ENCODE measurements around the gene GCAT.

GCAT gene

DNA sequence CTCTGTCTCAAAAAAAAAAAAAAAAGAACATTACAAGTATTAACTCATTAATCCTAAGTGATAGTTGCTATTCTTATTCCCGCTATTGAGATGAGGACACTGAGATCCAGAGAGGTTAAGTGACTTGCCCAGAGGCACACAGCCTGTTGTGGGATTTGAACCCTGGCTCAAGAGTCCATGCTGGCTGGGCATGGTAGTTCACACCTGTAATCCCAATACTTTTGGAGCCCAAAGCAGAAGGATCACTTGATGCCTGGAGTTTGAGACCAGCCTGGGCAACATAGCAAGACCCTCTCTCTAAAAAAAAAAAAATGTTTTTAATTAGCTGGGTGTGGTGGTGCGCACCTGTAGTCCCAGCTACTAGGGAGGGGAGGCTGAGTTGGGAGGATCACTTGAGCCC is 4.1 kb downstream of the GCAT start:
- DNase-seq, result no peak

DNA sequence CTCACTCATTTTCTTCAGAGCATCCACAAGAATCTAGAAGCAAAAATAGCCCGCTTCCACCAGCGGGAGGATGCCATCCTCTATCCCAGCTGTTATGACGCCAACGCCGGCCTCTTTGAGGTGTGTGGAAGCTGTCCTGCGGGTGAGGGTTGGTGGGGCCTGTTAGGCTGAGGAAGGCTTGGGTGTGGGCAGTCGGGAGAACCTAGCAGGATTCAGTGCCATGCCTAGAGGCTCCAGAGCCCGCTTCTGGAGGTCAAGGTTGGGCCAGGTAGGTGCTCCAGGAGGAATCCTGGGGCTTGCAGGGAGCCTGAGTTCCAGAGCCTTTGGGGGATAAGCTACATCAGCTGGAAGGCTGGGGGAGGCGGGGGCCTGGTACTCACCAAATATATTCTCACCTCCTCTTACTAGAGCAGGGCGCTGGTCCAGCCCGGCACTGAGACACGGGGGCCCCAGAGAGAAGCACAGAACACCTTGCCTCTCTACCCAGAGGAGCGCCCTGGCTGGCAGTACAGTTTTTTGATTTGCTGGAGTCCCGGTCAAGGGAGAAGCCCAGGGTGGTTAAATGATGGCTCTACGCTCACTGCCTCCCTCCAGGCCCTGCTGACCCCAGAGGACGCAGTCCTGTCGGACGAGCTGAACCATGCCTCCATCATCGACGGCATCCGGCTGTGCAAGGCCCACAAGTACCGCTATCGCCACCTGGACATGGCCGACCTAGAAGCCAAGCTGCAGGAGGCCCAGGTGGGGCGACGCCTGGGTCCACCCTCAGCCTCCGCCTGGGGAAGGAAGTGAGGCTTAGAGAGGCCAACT is 5.3 kb downstream of the GCAT start:
- DNase-seq, result no peak

DNA sequence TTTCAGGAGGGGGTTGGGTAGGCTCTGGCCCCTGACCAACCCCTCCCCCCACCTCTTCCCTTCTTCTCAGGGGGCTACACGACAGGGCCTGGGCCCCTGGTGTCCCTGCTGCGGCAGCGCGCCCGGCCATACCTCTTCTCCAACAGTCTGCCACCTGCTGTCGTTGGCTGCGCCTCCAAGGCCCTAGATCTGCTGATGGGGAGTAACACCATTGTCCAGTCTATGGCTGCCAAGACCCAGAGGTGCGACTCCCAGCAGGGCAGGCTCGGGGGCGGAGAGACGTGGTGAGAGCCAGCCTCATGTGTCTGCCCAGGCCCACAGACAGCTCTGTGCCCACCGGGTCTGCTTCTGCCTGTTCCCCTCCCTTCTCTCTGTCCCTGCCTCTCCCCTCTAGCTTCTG is 7.9 kb downstream of the GCAT start:
- no peak for DNase-seq

DNA sequence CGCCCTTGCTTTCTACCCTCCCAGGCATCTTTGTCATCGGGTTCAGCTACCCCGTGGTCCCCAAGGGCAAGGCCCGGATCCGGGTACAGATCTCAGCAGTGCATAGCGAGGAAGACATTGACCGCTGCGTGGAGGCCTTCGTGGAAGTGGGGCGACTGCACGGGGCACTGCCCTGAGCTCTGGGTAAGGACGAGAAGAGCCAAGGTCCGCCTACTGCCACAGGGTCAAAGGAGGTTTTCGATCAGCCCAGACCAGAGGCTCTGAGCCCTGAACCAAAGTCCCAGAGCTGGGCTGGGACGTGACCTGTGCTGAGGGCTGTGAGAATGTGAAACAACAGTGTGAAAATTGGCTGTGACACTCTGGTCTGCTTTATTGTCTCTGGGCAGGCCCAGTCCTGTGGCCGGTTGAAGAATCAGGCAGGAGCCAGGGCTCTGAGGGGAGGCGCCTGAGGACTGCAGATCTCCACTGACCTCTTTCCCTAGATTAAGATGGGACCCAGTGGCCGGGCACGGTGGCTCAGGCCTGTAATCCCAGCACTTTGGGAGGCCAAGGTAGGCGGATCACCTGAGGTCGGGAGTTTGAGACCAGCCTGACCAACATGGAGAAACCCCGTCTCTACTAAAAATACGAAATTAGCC is 8.9 kb downstream of the GCAT start:
- no peak for DNase-seq

DNA sequence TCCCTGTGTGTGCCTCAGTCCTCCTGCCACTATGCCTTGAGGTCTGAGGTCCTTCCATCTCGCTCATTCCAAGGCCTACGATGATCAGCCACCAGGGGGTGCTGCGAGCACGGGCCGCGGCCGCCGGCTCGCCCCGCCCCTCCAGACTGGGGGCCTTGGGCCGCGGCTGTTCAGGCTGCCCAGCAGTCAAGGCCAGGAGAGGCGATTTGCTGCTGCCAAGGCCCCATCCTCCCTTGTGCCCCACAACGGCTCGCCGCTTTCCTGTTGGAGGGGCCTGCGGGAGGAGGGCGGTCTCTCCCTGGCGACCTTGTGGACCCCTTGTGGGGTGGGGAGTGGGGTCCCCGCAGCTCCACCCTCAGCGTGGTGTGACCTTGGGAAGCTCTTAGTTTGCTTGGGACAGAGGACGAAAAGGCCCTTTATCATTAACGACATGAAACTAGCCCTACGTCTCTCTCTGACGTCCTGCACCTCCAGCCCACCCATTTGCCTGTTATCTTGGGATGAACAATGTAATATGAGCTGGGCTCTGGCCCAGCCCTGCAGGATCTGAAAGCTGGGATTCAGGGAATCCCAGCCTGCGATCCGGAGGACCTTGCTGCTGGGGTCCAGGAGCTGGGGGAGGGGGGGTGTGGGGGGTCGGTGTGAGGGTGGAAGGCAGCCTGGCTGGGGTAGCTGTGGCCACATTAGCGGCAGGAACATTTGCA is 10.1 kb downstream of the GCAT start:
- peak; percentile 60 for DNase-seq

DNA sequence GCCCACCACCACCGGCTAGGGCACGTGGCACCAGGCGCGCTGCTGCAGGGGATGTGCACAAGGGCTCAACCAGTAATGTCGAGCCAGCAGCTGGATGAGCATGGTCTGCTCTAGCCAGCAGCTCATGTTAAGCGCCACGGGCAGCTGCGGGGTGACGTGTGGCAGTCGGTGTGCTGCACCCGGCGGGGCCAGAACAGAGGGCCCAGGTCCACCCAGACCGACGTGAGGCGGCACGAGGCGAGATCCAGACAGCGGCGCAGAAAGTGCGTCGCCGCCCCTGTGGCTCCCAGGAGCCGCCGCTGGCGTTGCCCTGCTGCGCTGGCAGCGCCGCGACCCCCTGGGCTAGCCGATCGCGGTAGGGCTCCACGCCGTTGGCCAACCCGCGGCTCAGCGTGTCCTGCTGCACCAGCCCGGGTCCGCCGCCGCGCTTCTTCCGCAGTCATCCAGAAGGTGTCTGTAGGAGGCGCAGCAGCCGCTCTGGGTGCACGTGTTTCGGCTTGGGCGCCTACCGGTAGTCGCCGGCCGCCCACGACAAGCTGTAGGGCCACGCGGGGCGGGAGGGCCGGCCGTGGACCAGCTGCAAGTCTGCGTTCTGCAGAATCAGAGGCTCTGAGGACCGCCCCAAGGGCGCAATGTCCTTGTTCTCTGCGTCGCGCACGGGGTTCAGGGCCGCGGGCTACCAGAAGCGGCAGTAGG is 10.8 kb downstream of the GCAT start:
- DNase-seq, result peak; percentile 72

DNA sequence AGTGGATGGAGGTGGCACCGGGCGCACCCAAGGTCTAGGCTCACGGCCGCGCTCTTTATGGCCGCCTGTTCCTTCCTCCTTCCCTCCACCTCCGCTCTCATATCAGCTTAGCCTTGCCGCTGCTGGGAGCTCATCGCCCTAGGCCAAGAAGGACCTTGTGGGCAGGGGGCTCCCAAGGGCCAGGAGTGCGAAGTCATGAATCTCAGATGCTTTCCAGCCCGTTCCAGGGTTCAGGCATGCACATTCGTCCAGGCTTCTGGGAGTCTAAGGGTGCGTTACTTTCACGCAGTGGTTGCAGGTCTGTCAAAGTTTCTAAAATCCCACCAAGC is 11.3 kb downstream of the GCAT start:
- no peak for DNase-seq

DNA sequence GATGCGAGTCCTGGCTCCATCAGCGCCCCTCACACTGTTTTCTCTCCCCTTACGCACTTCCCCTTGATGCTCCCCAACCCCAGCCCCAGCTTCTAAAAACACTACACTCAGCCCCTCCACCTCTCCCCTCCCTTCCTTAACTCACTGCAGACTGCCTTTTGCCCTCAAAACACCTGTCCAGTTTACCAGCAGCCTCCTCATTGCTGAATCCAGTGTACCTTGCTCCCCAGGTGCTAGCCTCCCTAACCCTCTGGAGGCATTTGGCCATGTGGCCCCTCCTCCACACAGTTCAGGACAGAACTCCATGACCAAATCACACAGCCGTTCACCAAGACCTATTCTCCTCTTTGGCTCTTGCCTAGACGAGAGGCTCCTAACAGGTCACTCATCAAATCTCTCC is 12.6 kb downstream of the GCAT start:
- DNase-seq, result no peak

DNA sequence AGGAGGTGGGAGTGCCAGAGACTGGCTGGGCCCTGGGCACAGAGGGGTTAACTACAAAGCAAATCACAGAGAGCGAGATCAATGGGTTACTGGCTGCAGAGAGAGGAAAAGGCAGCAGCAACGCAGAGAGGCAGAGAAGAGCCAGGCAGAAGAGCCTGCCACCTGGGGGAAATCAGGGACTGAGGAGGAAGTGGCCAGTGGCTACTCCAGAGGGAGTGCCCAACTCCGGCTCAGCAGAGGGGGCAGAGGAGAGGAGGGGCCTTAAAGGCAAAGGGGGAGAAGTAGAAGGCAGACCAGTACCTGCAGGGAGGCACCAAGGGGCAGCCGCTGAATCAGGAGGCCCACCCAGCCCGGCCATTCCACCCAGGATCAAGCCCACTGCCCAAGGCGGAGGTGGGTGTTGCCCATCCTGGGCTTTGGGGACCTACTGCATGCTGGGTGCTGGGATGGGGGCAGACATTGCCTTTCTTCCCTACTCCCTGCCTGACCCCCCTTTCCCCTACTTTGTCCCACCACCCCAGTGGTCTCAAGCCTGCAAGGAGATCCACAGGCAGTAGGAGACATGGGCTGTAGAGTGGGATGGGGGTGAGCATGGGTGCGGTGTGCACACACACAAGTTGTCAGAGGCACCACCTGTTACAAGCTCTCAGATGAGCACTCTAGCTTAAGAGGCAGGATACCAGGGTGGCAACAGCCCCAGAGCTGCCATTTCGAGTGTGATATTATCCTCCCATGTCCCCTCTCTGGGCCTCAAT is 14.5 kb downstream of the GCAT start:
- DNase-seq, result no peak

DNA sequence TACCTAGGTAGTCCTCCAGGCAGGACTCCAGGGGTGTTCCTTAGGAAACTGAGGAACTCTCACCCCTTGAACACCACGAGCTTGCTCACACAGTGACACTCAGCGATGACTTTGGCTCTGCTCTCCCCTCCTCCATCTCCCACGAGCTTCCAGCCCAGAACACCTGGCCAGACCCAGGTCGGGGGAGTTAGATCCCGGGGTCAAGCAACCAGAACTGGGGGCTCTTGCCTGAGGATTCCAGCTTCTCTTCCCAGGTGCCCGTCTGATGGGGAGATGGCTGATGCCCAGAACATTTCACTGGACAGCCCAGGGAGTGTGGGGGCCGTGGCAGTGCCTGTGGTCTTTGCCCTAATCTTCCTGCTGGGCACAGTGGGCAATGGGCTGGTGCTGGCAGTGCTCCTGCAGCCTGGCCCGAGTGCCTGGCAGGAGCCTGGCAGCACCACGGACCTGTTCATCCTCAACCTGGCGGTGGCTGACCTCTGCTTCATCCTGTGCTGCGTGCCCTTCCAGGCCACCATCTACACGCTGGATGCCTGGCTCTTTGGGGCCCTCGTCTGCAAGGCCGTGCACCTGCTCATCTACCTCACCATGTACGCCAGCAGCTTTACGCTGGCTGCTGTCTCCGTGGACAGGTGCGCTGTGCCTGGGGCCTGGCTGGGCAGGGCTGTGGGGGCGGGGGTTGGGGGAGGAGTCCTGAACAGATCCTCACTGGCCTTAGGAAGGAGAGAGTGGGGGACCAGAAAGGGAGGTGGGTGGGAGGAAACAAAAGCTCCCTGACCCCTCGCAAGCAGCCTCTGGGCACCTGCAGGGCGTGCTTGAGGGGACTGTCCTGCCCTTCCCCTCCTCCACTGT is 15.6 kb downstream of the GCAT start, which contains the start of gene GALR3:
TSS of gene GALR3 (plus strand) at position 249 of the 852 bp plus-strand sequence. CDS start at position 274, 25 bp downstream.
- DNase-seq, result peak; percentile 23

DNA sequence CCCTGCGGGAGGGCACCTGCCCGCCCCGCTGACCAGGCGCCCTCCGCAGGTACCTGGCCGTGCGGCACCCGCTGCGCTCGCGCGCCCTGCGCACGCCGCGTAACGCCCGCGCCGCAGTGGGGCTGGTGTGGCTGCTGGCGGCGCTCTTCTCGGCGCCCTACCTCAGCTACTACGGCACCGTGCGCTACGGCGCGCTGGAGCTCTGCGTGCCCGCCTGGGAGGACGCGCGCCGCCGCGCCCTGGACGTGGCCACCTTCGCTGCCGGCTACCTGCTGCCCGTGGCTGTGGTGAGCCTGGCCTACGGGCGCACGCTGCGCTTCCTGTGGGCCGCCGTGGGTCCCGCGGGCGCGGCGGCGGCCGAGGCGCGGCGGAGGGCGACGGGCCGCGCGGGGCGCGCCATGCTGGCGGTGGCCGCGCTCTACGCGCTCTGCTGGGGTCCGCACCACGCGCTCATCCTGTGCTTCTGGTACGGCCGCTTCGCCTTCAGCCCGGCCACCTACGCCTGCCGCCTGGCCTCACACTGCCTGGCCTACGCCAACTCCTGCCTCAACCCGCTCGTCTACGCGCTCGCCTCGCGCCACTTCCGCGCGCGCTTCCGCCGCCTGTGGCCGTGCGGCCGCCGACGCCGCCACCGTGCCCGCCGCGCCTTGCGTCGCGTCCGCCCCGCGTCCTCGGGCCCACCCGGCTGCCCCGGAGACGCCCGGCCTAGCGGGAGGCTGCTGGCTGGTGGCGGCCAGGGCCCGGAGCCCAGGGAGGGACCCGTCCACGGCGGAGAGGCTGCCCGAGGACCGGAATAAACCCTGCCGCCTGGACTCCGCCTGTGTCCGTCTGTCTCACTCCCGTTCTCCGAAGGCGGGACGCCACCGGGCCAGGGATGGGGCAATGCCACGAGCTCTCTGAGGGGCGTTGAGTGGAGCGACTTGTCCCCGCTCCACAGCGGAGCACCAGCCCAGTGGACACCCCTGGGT is 17.2 kb downstream of the GCAT start:
- no peak for DNase-seq

DNA sequence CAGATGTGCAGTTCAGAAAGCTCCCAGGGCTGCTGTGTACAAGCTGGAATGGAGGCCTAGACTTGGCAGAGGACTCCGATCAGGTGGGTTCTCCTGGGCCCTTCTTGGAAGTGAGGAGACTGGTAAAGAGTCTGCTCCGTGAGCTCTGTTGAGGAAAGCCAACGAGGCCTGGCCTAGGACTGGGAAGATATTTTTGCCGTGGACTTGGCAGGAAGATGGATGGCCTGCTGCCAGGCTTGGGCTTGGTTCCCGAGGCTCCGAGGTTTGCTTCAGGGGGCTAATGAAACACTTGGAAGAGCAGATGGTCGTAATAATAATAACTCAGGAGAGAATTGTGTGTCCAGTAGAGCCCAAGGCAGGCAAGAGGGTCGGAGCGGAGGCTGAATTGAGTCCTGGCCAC is 19.3 kb downstream of the GCAT start:
- no peak for DNase-seq

DNA sequence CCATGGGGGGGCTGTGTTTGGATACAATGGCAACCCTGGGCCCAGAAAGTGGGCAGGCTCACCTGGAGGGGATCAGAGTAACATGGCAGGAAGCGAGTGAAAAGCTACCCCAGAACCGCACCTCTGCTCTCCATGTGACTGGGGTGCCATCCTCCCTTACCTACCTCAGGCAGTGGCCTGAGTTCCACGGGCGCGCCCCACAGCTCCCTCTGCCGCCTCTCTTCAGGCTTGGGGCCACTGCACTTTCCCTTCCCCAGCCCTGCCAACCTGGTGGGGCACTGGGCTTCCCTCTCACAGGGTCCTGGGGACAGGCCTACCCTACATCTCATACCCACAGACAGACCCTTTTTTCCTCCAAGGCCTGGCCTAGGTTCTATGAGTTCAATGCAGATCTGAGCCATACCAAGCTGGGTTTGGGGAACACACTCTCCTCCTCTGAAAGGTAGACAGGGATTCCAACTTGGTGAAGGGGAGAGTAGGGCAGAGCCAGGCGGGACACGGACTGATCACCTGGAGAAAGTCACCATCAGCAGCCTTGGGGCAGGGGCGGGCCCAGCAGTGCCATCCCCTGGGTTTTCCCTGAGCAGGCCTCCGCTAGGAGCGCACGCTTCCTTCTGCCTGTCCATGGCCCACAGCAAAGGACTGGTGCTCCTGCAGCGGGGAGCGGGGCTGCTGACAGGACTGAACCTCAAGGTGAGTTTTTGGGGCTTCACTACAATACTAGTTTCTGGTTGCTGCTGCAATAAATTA is 22.5 kb downstream of the GCAT start:
- DNase-seq, result no peak

DNA sequence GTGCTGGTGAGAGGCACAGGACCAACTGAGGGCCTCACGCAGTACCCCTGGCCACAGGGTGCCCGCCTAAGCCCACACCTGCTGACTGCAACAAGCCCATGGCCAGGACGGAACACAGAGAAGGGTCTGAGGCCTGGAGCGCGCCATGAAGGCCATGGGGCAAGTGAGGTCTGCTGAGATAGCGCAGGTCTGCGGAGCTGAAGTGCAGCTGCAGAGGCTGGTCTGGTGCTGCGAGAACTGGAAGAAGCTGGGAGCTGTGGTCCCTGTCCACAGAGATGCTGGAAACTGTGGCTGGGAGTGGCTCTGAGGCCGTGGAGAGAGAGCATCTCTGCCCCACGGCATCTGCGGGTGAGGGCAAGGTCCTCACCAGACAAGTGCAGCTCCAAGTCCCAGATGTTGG is 23.7 kb downstream of the GCAT start:
- DNase-seq, result no peak

DNA sequence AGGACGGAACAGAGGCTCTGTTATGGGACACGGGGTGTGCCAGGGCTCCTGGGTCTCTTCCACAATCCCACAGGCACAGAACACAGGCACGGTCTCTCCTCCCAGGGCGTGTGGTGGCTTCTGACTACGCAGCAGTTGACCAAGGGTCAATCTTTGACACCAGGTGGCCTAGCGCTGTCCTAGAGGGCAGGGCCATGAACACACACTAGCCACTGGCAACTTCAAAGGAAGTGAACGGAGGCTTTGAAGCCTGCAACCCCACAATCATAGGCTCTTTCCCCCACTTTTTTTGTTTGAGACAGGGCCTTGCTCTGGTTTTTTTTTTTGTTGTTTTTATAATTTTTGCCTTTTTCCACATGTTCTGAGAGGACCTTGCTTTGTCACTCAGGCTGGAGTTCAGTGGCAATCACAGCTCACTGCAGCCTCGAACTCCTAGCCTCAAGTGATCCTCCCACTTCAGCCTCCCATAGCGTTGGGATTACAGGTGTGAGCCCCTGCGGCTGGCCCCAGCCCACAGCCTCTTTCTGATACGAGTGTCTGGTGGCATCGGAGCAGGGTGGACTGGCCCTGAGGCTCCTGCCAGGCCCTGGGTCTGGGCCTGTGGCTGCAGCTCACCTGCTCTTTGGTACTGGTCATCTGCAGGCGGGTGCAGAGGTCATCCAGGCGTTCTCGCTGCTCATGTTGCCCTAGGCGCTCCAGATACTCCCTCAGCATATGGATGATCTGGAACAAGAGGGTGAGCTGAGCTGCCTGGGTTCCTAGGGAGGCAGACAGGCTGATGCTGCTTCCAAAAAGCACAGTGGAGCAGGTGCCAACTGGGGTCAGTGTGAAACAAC is 24.5 kb downstream of the GCAT start:
- no peak for DNase-seq

DNA sequence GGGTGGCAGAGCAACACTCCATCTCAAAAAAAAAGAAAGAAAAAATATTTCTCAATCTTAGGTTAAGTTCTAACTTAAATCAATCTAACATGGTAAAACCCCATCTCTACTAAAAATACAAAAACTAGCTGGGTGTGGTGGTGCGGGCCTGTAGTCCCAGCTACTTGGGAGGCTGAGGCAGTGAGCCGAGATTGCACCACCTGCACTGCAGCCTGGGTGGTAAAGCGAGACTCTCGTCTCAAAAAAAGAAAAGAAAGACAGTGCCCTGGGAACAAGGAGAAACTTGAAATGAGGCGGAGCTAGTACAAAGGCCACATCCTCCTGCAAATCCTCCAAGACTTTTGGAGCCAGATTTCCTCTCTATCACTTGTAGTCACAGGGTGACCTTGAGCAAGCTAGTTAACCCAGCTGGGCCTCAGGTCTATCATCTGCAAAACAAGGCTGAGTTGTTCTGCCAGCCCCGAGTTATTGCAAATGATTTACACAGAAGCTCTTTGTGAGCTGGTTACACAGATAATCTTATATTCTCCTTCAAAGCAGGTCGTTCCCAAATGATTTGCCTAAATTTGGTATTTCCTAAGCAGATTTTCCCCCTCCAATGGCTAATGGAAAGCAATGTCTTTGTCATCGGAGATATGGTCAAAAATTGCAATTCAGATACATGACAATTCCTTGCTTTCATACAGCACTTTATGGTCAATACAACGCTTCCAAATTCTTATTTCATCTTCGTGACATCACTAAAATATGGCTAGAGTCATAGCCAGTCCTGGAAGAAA is 34.5 kb downstream of the GCAT start:
- DNase-seq, result no peak

DNA sequence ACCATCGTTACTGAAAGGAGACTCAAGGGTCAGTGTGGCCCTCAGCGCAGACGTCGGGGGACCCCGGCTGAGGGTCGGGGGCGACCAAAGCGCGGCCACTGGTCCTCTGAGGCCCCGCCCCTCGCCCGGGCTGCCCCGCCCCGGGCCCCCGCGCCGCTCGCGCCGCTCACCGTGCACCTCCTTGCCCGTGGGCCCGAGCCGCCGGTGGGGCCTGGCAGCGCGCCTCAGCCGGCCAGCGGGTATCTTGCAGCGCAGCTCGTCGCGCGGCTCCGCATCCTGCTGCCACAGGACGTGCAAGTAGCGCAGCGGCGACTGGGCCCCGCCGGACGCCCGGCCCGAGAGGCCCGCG is 36.0 kb downstream of the GCAT start:
- no peak for DNase-seq

DNA sequence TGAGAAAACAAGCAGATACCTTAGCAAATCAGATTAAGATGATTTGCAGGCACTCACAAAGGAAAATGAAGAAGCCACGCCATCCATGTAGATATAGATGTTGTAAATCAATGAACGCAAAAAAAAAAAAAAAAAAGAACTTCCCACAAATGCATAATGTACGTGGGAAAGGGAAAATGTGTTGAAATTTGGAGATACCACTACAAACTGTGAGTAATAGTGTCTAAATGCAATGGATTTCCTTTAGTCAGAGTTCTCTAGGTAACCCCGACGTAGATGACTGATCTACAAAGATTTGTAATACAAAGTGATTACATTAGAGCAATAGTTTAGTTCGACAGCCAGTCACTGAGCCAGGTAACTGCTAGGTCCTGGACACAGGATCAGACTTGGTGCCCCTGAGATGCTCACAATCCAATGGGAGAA is 37.2 kb downstream of the GCAT start:
- DNase-seq, result no peak
